Panc1 (cell line): ENCODE data around the gene EMID1. TPM values are rescaled to one million over a fixed set of nuclear protein-coding genes. Genes with fewer than 3 reads are reported as not detected.

Experiments
- ATAC-seq: fragments of 200-7000 bp; cut with Tn5 transposase; 2 replicates; pipeline ENCODE4 v1.9.1; 2020; ENCODE audit warnings: mild to moderate bottlenecking, moderate library complexity
- BruUV-seq: library from RNA; stranded (reverse); fragments of 400-500 nt; replicated peaks from 2 replicates; lab custom pipeline; 2021; lab: Mats Ljungman, UMichigan
- CTCF ChIA-PET: fragments of 300-600 bp; sonication (Branson Sonifier 250); formaldehyde crosslinking; loops from one replicate; lab custom pipeline; 2022; ENCODE audit warnings: antibody characterized with exemption; lab: Charles Lee
- POLR2A ChIA-PET: fragments of 300-600 bp; sonication (Branson Sonifier 250); formaldehyde crosslinking; loops from one replicate; lab custom pipeline; 2022; ENCODE audit warnings: antibody characterized with exemption; lab: Charles Lee
- DNase-seq: peaks from one replicate; pipeline ENCODE4 v3.0.0-alpha.2; 2010; ENCODE audit warnings: low read depth, low spot score
- H3K27ac ChIP-seq: 2 replicates; pipeline ENCODE4 v1.5.1; 2011; ENCODE audit warnings: mild to moderate bottlenecking, low read length, inconsistent platforms
- H3K27me3 ChIP-seq: fragments of 200-500 bp; sonication (Bioruptor generic); 2 replicates; pipeline ENCODE4 v1.6.0; 2014; ENCODE audit warnings: low read length, inconsistent platforms; ENCODE audit not compliant: control insufficient read depth, insufficient read depth
- H3K36me3 ChIP-seq: fragments of 200-500 bp; sonication (Bioruptor generic); 2 replicates; pipeline ENCODE4 v1.5.1; 2014; ENCODE audit warnings: inconsistent platforms, mild to moderate bottlenecking, low read length, moderate library complexity; ENCODE audit not compliant: control insufficient read depth, insufficient read depth
- H3K4me1 ChIP-seq: 2 replicates; pipeline ENCODE4 v1.5.1; 2011; ENCODE audit warnings: inconsistent platforms, mild to moderate bottlenecking, low read length, moderate library complexity; ENCODE audit not compliant: control insufficient read depth, insufficient read depth
- H3K4me3 ChIP-seq, 2 experiments: 2 replicates each; pipeline ENCODE4 v1.5.1; 2011 to 2012; ENCODE audit warnings: low read depth in 2 of 2, low read length in 2 of 2, mild to moderate bottlenecking in 2 of 2, inconsistent platforms in 1 of 2, moderate library complexity in 1 of 2
- H3K9me3 ChIP-seq: fragments of 200-500 bp; sonication (Bioruptor generic); 2 replicates; pipeline ENCODE4 v1.5.1; 2014; ENCODE audit warnings: low read depth, mild to moderate bottlenecking, inconsistent platforms, low read length, moderate library complexity; ENCODE audit not compliant: control insufficient read depth, insufficient read depth
- CTCF ChIP-seq: fragments of 450-650 bp; IDR thresholded peaks from 2 replicates; pipeline ENCODE4 v1.5.1; 2017; ENCODE audit warnings: mild to moderate bottlenecking
- POLR2AphosphoS5 ChIP-seq: IDR thresholded peaks from 2 replicates; pipeline ENCODE4 v1.6.1; 2012; ENCODE audit warnings: mild to moderate bottlenecking, low read depth, low read length, moderate library complexity
- REST ChIP-seq, 2 experiments: IDR thresholded peaks; 2 replicates each; pipeline ENCODE4 v1.6.1; 2011 to 2012; ENCODE audit warnings: low read depth in 2 of 2, control low read depth in 1 of 2, low read length in 1 of 2, mild to moderate bottlenecking in 1 of 2, moderate library complexity in 1 of 2; ENCODE audit not compliant: insufficient read depth in 1 of 2
- SIN3A ChIP-seq: IDR thresholded peaks from 2 replicates; pipeline ENCODE4 v1.6.1; 2012; ENCODE audit warnings: low read depth, mild to moderate bottlenecking, low read length, moderate library complexity, borderline replicate concordance; ENCODE audit not compliant: insufficient read depth
- TCF7L2 ChIP-seq: IDR thresholded peaks from 2 replicates; pipeline ENCODE4 v1.6.1; 2011; ENCODE audit warnings: mild to moderate bottlenecking, low read depth, low read length, inconsistent platforms
- in situ Hi-C: cut with HindIII; loops from 2 replicates; pipeline ENCODE4 v1.10.0; 2016; ENCODE audit warnings: low sequenced_read_pairs, low pct_unique_long_range_greater_than_20kb
- intact Hi-C: fragments of 100-400 bp; cut with micrococcal nuclease; formaldehyde crosslinking; loops from one replicate; pipeline ENCODE4 v1.10.0; 2022; ENCODE audit not compliant: unreplicated experiment
- total RNA-seq: library from RNA; stranded (reverse); gene quantifications from one replicate; pipeline ENCODE4 v1.2.1, GENCODE V29; 2021; ENCODE audit not compliant: unreplicated experiment

The EMID1 gene
- total RNA-seq, 1 experiment from 2014 or later, result 1.1 TPM

GRCh38 chr22:29194184-29194583, 11.5 kb upstream of the EMID1 start:
- H3K4me1 ChIP-seq, result no peaks in the 10 kb centered on the region
- TF ChIP-seq TCF7L2 (no peak), CTCF (no peak; the same call in 1 of the 2 replicates), SIN3A (no peak), REST (IDR thresholded peaks at IDR 0.05; ENCODE audit: insufficient read depth in 1 of 2, low read depth in 2 of 2, low read length in 1 of 2) (no peak), POLR2AphosphoS5 (no peak)
- H3K27me3 ChIP-seq, result no peaks in the 10 kb centered on the region
- DNase-seq (no peak), ATAC-seq (no peak)
- BruUV-seq, result no TSS peak
- H3K36me3 ChIP-seq, result no peaks in the 10 kb centered on the region
- H3K4me3 ChIP-seq, result no peak overlapping the region
- no peaks in the 10 kb centered on the region for H3K9me3 ChIP-seq
- intact Hi-C loops, result no loop called here
- no peak overlapping the region for H3K27ac ChIP-seq
- in situ Hi-C loops, result no loop called here
- ChIA-PET CTCF (interaction anchor here (0.7 kb wide), 1 partner anchor 39 kb away, joined by 3 read pairs; no protein-coding TSS in a partner anchor), POLR2A (no interaction called here)

- in situ Hi-C loops, result no loop called here
These were observed 10.4 kb upstream of the EMID1 start for GRCh38 chr22:29195118-29195963.

More at GRCh38 chr22:29195118-29195963, 10.4 kb upstream of the EMID1 start:
- intact Hi-C loops, result no loop called here
- BruUV-seq, result no TSS peak
- ATAC-seq (no peak), DNase-seq (no peak)
- CTCF ChIA-PET, result no interaction called here
- Histone ChIP-seq H3K27ac (no peak overlapping the region), H3K4me3 (no peak overlapping the region), H3K27me3 (no peaks in the 10 kb centered on the region), H3K36me3 (no peaks in the 10 kb centered on the region), H3K4me1 (no peaks in the 10 kb centered on the region), H3K9me3 (no peaks in the 10 kb centered on the region)
- POLR2A ChIA-PET, result no interaction called here
- TF ChIP-seq POLR2AphosphoS5, result no peak
- TF ChIP-seq SIN3A, result no peak
- no peak for TF ChIP-seq REST (IDR thresholded peaks at IDR 0.05; ENCODE audit: insufficient read depth in 1 of 2, low read depth in 2 of 2, low read length in 1 of 2)
- TF ChIP-seq TCF7L2, result no peak
- TF ChIP-seq CTCF, result no peak
